GM06990 (cell line): ENCODE data around the gene ZNF778.

ENCODE experiments used
- DNase-seq: peaks from one replicate; pipeline ENCODE4 v3.0.0-alpha.2; 2011; ENCODE audit not compliant: insufficient read length; ENCODE audit errors: extremely low read depth
- H3K27me3 ChIP-seq: replicated peaks from 2 replicates; pipeline ENCODE4 v1.6.0; 2011; ENCODE audit warnings: low read length; ENCODE audit not compliant: control insufficient read depth, insufficient read depth
- H3K36me3 ChIP-seq: 2 replicates; pipeline ENCODE4 v1.5.1; 2011; ENCODE audit warnings: low read length; ENCODE audit not compliant: control insufficient read depth, insufficient read depth
- H3K4me3 ChIP-seq: replicated peaks from 2 replicates; pipeline ENCODE4 v1.5.1; 2011; ENCODE audit warnings: low read depth, mild to moderate bottlenecking, control low read depth, low read length
- TF ChIP-seq, protein P1 (sequence below): IDR thresholded peaks from 2 replicates; pipeline ENCODE4 v1.5.1; 2011; ENCODE audit warnings: low read length, control low read depth, mild to moderate bottlenecking, inconsistent platforms; ENCODE audit not compliant: insufficient read depth, poor library complexity, severe bottlenecking

Gene ZNF778

DNA sequence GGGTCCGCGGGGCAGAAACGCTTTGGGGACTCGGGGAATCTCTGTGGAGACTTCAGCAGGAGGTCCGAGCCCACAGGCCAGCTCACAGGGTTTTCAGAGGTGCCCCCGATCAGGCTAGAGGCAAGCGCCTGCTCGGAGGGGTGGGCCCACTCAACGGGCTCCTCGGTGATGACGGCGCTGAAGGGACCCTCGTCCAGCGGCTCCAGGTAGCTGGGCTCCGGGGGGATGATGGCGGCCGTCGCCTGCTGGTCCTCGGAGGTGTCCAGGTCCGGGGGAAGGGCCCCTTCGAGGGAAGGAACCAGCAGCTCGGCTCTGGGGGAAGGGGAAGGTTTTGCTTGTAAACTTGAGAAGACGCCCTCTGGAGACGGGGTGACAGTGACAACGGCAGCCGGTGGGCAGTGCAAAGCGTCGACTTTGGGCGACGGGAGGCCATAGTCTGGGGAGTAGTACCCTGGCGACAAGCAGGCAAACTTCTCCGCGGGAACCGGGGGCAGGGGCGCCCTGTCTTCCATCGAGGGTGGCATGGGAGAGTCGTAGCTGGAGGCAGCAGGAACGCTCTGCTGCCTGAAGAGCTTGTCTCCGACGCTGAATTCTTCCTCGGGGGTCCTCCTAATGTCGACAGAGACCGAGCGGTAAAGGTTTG is 63.2 kb downstream of the ZNF778 start:
- H3K27me3 ChIP-seq, result no peaks in the 10 kb centered on the region
- TF ChIP-seq, protein P1, sequence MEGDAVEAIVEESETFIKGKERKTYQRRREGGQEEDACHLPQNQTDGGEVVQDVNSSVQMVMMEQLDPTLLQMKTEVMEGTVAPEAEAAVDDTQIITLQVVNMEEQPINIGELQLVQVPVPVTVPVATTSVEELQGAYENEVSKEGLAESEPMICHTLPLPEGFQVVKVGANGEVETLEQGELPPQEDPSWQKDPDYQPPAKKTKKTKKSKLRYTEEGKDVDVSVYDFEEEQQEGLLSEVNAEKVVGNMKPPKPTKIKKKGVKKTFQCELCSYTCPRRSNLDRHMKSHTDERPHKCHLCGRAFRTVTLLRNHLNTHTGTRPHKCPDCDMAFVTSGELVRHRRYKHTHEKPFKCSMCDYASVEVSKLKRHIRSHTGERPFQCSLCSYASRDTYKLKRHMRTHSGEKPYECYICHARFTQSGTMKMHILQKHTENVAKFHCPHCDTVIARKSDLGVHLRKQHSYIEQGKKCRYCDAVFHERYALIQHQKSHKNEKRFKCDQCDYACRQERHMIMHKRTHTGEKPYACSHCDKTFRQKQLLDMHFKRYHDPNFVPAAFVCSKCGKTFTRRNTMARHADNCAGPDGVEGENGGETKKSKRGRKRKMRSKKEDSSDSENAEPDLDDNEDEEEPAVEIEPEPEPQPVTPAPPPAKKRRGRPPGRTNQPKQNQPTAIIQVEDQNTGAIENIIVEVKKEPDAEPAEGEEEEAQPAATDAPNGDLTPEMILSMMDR, result no peak
- DNase-seq, result no peak
- peaks cover 35% of the 10 kb centered on the region for H3K36me3 ChIP-seq
- no peak overlapping the region for H3K4me3 ChIP-seq

DNA sequence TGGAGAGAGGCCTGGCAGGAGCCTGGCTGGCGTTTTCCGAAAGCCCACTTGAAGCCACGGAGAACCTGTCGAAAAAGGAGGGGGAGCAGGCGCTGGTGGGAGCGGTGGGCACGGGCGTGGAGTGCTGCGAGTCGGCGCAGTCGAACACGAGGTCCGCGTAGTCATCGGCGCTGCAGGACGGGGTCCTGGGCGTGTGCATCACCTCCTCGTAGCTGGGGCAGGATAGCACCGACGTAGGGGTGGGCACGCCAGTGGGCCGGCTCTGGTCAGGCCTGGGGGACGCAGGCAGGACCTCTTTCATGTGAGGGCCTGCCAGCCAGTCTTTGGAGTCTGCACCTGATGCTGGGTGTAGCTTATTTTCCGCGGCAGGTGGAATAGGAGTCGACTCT is 63.7 kb downstream of the ZNF778 start:
- TF ChIP-seq, protein P1, result no peak
- no peak overlapping the region for H3K4me3 ChIP-seq

DNA sequence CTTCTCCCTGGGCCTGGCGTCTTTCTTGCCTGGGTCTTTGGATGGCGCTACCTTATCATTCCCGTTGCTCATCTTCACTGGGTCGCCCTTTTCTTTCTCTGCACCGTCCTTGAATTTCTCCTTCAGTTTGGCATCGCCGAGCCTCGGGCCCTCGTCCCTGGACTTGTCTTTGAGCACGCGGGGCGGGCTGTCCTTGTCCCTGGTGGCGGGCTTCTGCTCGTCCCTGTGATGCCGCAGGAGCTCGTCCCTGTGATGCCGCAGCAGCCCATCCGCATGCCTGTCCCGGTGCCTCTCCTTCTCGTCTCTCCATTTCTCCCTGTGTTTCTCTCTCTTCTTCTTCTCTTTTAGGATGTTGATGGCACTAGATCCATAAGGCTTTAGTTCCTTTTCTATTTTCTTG is 64.3 kb downstream of the ZNF778 start:
- no peak for DNase-seq
- no peak overlapping the region for H3K4me3 ChIP-seq
- H3K27me3 ChIP-seq, result no peaks in the 10 kb centered on the region
- TF ChIP-seq, protein P1, result no peak
- H3K36me3 ChIP-seq, result peaks cover 42% of the 10 kb centered on the region

More for the DNA sequence above, 63.7 kb downstream of the ZNF778 start:
- Histone ChIP-seq H3K27me3 (no peaks in the 10 kb centered on the region), H3K36me3 (peaks cover 39% of the 10 kb centered on the region)
- DNase-seq, result no peak

DNA sequence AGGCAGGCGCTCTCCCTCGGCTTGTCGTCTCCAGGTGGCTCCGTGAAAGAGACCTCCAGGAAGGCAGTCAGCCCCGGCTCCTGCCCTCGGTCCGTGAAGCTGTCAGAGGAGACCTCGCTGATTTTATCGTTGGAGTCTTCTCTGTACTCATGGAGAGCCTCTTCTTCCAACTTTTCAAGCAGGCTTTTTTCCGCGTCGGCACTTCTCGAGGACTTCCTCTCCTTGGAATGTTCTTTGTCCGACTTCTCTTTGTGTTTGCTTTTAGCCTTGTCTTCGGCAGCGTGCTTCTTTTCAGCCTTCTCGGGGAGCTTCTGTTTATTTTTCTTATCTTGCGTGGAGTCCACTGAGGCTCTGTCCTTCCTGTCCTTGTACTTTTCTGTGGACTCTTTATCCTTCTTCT is 65.0 kb downstream of the ZNF778 start:
- H3K27me3 ChIP-seq, result no peaks in the 10 kb centered on the region
- TF ChIP-seq, protein P1, result no peak
- H3K4me3 ChIP-seq, result no peak overlapping the region
- peaks cover 43% of the 10 kb centered on the region for H3K36me3 ChIP-seq
- DNase-seq, result no peak

DNA sequence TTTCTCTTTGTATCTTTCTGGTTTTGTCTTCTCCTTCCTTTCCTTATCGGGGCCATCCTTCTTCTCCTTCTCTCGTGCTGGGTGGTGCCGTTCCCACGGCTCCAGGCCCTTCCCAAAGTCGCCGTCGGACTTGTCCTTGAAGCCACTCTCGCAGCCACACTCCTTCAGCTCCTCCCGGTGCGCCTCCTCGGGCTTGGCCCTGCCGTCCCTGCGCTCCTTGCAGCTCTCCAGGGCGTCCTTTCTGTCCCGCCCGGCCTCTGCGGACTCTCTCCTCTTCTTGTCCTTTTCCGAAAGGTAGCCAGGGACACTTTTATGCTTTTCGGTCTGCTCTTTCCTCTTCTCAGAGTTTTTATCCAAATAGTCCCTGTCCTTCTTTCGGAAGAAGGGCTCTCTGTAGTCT is 65.9 kb downstream of the ZNF778 start:
- TF ChIP-seq, protein P1, result no peak
- Histone ChIP-seq H3K36me3 (peaks cover 43% of the 10 kb centered on the region), H3K27me3 (no peaks in the 10 kb centered on the region), H3K4me3 (no peak overlapping the region)
- DNase-seq, result no peak

DNA sequence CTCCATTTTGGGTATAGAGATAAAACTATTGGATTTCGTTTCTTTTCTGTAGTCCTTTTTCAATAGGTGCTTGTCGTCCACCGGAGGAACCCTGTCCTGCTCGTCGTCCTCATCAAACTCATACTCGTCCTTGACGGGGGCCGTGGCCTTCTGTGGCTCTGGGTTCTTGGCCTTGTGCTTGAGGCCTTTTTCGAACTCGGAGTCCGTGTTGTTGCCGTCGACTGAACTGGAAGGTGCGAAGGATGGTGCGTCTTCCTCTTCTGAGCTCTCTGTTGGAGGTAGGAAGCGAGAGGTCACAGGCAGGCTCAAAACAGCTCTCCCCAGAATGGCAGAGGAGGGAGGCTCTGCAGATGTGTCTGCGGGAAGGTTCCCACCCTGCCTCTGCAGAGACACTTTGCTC is 67.9 kb downstream of the ZNF778 start:
- DNase-seq, result no peak
- H3K27me3 ChIP-seq, result no peaks in the 10 kb centered on the region
- peaks cover 44% of the 10 kb centered on the region for H3K36me3 ChIP-seq
- no peak overlapping the region for H3K4me3 ChIP-seq
- TF ChIP-seq, protein P1, result no peak
